Upper lobe of left lung (tissue), 4 donors: ENCODE measurements around the gene FBXL7.

Experiments used
- POLR2A ChIP-seq, 4 donors: fragments of 450-650 bp; IDR thresholded peaks; one replicate each; pipeline ENCODE4 v1.5.1; 2016 to 2017; ENCODE audit warnings: antibody characterized with exemption in 4 of 4, mild to moderate bottlenecking in 2 of 4
- POLR2AphosphoS5 ChIP-seq, 2 donors: sonication (generic); formaldehyde crosslinking; IDR thresholded peaks; one replicate each; pipeline ENCODE4 v1.5.1; 2017; ENCODE audit warnings: antibody characterized with exemption in 2 of 2

- no peak for TF ChIP-seq POLR2A (IDR thresholded peaks at IDR 0.05)
- no peak for TF ChIP-seq POLR2AphosphoS5 (IDR thresholded peaks at IDR 0.05)
These were observed 448.2 kb downstream of the FBXL7 start for GRCh38 chr5:15948190-15948589.
